Thyroid gland (tissue), 4 donors: ENCODE results near the gene OBSCN.

Source experiments
- CTCF ChIP-seq, 6 experiments: fragments of 200-600 bp in 3 of 6; fragments of 450-650 bp in 3 of 6; sonication (generic) in 3 of 6; IDR thresholded peaks; one replicate each; pipeline ENCODE4 v1.5.1; 2016 to 2019; ENCODE audit warnings: antibody characterized with exemption in 6 of 6, mild to moderate bottlenecking in 2 of 6, inconsistent platforms in 1 of 6, moderate library complexity in 1 of 6
- POLR2A ChIP-seq, 2 donors: fragments of 450-650 bp; IDR thresholded peaks; one replicate each; pipeline ENCODE4 v1.6.1; 2017; ENCODE audit warnings: antibody characterized with exemption in 2 of 2, mild to moderate bottlenecking in 2 of 2, moderate library complexity in 1 of 2

DNA sequence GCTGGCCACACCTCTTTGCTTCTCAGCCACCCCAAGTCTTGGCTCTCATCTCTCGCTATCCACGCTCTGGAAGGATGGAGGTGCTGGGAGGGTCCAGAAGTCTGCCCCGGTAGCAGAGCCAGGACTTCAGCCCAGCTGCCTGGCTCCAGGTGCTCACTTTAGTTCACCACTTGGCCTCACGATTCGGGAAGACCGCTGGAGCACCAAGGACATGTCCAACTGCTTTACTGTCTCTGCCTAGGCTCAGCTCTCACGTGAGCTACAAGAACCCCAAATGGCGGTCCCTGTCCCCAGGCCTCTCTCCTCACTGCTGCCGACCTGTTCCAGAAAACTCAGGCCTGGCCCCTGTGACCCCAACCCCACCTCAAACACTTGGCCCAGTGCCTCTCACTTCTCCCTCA lies 195.4 kb downstream of the OBSCN start:
- TF ChIP-seq POLR2A (IDR thresholded peaks at IDR 0.05) (no peak), CTCF (IDR thresholded peaks at IDR 0.05) (no peak)
